ENCODE data around the gene PITHD1.
"Not testable (repeated sequence)": the region's sequence is repeated elsewhere in the genome, so short reads cannot be mapped to it uniquely, and the experiment has no call there.

PITHD1 gene

GRCh38 chr1:23774174-23774880 lies 3.9 kb upstream of the PITHD1 start:
- TF ChIP-seq, protein P1, sequence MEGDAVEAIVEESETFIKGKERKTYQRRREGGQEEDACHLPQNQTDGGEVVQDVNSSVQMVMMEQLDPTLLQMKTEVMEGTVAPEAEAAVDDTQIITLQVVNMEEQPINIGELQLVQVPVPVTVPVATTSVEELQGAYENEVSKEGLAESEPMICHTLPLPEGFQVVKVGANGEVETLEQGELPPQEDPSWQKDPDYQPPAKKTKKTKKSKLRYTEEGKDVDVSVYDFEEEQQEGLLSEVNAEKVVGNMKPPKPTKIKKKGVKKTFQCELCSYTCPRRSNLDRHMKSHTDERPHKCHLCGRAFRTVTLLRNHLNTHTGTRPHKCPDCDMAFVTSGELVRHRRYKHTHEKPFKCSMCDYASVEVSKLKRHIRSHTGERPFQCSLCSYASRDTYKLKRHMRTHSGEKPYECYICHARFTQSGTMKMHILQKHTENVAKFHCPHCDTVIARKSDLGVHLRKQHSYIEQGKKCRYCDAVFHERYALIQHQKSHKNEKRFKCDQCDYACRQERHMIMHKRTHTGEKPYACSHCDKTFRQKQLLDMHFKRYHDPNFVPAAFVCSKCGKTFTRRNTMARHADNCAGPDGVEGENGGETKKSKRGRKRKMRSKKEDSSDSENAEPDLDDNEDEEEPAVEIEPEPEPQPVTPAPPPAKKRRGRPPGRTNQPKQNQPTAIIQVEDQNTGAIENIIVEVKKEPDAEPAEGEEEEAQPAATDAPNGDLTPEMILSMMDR (IDR thresholded peaks at IDR 0.05; ENCODE audit: borderline replicate concordance, insufficient read depth, low read depth, low read length): no peak
- H3K4me3 ChIP-seq (ENCODE audit: low read depth, low read length): no peak overlapping the region

GRCh38 chr1:23776217-23776616 lies 2.0 kb upstream of the PITHD1 start:
- no peak overlapping the region for H3K4me3 ChIP-seq (ENCODE audit: low read depth, low read length)
- TF ChIP-seq, protein P1 (IDR thresholded peaks at IDR 0.05; ENCODE audit: borderline replicate concordance, insufficient read depth, low read depth, low read length): no peak

DNA sequence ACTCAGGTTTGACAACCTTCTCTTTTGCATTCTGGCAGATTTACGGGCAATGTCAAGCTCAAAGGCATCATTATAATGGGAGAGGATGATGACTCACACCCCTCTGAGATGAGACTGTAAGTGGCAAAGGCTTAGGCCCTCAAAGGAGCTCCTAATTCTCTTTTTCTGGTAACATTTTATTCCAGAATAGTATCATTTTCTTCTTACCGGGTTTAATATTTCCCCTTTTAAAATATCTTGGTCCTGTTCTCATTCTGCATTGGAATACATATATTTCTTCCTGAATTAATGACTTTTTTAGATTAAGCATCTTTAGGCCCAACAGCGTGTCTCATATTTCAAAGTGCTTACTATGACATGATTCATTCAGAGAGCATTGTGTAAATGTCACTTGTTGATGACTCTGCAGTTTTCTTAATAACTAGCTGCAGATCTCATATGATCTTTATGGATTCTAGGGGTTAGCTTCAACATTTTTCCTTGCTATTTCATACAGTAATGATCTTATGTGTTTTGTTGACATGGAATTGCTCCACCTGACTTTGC lies 1.7 kb downstream of the PITHD1 start:
- TF ChIP-seq, protein P1 (IDR thresholded peaks at IDR 0.05; ENCODE audit: borderline replicate concordance, insufficient read depth, low read depth, low read length): no peak
- H3K4me3 ChIP-seq (ENCODE audit: low read depth, low read length): no peak overlapping the region

GRCh38 chr1:23783141-23783540 lies 4.9 kb downstream of the PITHD1 start:
- not testable (repeated sequence) for H3K4me3 ChIP-seq (ENCODE audit: low read depth, low read length)

GRCh38 chr1:23784846-23785245 lies 6.6 kb downstream of the PITHD1 start:
- TF ChIP-seq, protein P1 (IDR thresholded peaks at IDR 0.05; ENCODE audit: borderline replicate concordance, insufficient read depth, low read depth, low read length): no peak
- H3K4me3 ChIP-seq (ENCODE audit: low read depth, low read length): no peak overlapping the region

- no peak overlapping the region for H3K4me3 ChIP-seq (ENCODE audit: low read depth, low read length)
- TF ChIP-seq, protein P1 (IDR thresholded peaks at IDR 0.05; ENCODE audit: borderline replicate concordance, insufficient read depth, low read depth, low read length): no peak
These were observed 9.5 kb downstream of the PITHD1 start for GRCh38 chr1:23787701-23788100.

DNA sequence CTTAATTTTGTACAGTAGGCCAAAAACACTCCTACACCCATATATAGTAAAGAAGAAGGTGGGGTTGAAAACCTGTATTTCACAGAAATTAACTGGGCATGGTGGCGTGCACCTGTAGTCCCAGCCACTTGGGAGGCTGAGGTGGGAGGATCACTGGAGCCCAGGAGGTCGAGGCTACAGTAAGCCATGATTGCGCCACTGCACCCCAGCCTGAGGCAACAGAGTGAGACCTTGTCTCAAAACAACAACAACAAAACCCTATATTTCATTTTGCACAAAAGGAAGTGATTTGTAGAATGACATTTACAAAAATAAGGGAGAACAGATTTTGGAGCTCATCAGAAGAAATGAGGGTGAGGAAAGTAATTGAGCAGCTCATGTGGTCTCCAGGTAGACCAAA lies 10.5 kb downstream of the PITHD1 start:
- H3K4me3 ChIP-seq (ENCODE audit: low read depth, low read length): no peak overlapping the region
- TF ChIP-seq, protein P1 (IDR thresholded peaks at IDR 0.05; ENCODE audit: borderline replicate concordance, insufficient read depth, low read depth, low read length): no peak
